ENCODE data around the gene ASTL. TPM values are rescaled to one million over a fixed set of nuclear protein-coding genes. Genes with fewer than 3 reads are reported as not detected.

The ASTL gene
- total RNA-seq, 2 experiments from 2014 or later: 0.49 TPM; not detected in 1

DNA sequence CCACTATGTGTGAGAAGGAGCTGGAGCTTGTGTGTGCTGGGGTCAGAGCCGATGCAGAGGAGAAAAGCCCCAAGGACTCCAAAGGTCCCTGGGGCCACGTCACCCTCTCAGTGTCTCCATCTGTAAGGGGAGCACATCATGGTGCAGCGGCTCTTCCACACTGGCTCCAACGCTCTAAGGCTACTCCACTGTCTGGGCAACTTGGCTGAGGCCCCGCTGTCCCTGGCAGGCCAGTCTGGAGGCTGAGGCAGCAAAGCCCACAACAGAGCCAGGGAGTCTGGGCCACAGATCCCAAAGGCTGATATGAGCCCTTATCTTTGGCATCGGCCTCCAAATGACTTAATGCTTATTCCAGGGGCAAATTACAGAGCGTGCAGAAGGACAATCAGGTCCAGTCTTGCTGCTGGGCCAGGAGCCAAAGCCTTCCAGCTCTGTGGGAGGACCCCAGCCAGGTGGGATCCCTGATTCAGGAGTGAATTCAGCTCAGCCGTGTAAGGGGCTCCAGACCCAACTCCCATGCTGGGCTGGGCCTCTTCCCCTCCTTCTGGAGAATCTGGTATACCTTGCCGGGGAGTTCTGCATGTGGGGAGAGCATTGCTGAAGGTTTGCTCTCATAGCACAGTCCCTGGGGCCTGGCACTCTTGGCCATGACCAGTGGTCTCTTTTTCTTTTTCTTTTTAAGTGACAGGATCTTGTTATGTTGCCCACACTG is 8.7 kb upstream of the ASTL start:
- Histone ChIP-seq H3K9me3 (ENCODE audit: low read length) (no peaks in the 10 kb centered on the region), H3K9me2 (ENCODE audit: insufficient read depth, low read length) (no peaks in the 10 kb centered on the region), H3K4me3 (ENCODE audit: low read depth, low read length, poor library complexity, severe bottlenecking) (peak overlapping the region; percentile 97), H2AFZ (ENCODE audit: low read length) (no peak overlapping the region; the same call in 1 of the 2 replicates), H3K4me1 (ENCODE audit: insufficient read depth, low read length, poor library complexity, severe bottlenecking) (peaks cover 82% of the 10 kb centered on the region), H3K4me2 (ENCODE audit: low read length) (peak overlapping the region; percentile 98), H3K79me2 (ENCODE audit: insufficient read depth, low read depth, low read length) (peaks cover 29% of the 10 kb centered on the region), H4K20me1 (ENCODE audit: insufficient read depth, low read length) (no peaks in the 10 kb centered on the region), H3K27ac (ENCODE audit: low read depth, low read length, poor library complexity, severe bottlenecking) (peak overlapping the region; percentile 97), H3K36me3 (ENCODE audit: insufficient read depth, low read length) (peaks cover 28% of the 10 kb centered on the region)
- BruUV-seq (replicated peaks): no TSS peak
- ChIA-PET POLR2A (interaction anchor here (0.6 to 3.1 kb wide), 11 partner anchors 9 to 96 kb away, joined by 3 to 10 read pairs (median 6); no protein-coding TSS in a partner anchor), CTCF (ENCODE audit: unreplicated experiment) (interaction anchor here (0.5 to 3.2 kb wide), 4 partner anchors 11 to 61 kb away, joined by 3 to 18 read pairs (median 8); no protein-coding TSS in a partner anchor)
- intact Hi-C loops (cut with micrococcal nuclease; ENCODE audit: unreplicated experiment): loop anchor here (1.0 kb wide), 1 partner anchor 16 kb away; no protein-coding TSS in a partner anchor
- no peak for DNase-seq (ENCODE audit: low spot score)
- TF ChIP-seq, protein P1, sequence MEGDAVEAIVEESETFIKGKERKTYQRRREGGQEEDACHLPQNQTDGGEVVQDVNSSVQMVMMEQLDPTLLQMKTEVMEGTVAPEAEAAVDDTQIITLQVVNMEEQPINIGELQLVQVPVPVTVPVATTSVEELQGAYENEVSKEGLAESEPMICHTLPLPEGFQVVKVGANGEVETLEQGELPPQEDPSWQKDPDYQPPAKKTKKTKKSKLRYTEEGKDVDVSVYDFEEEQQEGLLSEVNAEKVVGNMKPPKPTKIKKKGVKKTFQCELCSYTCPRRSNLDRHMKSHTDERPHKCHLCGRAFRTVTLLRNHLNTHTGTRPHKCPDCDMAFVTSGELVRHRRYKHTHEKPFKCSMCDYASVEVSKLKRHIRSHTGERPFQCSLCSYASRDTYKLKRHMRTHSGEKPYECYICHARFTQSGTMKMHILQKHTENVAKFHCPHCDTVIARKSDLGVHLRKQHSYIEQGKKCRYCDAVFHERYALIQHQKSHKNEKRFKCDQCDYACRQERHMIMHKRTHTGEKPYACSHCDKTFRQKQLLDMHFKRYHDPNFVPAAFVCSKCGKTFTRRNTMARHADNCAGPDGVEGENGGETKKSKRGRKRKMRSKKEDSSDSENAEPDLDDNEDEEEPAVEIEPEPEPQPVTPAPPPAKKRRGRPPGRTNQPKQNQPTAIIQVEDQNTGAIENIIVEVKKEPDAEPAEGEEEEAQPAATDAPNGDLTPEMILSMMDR (conservative IDR thresholded peaks at IDR 0.05; ENCODE audit: low read length): no peak
- no peak for TF ChIP-seq EZH2phosphoT487 (IDR thresholded peaks at IDR 0.05; ENCODE audit: borderline replicate concordance, low read depth, low read length)

- Histone ChIP-seq H2AFZ (ENCODE audit: low read length) (no peak overlapping the region), H4K20me1 (ENCODE audit: insufficient read depth, low read length) (no peaks in the 10 kb centered on the region), H3K27ac (ENCODE audit: low read depth, low read length, poor library complexity, severe bottlenecking) (peak overlapping the region; percentile 97), H3K79me2 (ENCODE audit: insufficient read depth, low read depth, low read length) (peaks cover 29% of the 10 kb centered on the region), H3K9me3 (ENCODE audit: low read length) (no peaks in the 10 kb centered on the region), H3K9me2 (ENCODE audit: insufficient read depth, low read length) (no peaks in the 10 kb centered on the region), H3K4me3 (ENCODE audit: low read depth, low read length, poor library complexity, severe bottlenecking) (peak overlapping the region; percentile 97), H3K4me1 (ENCODE audit: insufficient read depth, low read length, poor library complexity, severe bottlenecking) (peaks cover 78% of the 10 kb centered on the region), H3K36me3 (ENCODE audit: insufficient read depth, low read length) (peaks cover 33% of the 10 kb centered on the region), H3K4me2 (ENCODE audit: low read length) (peak overlapping the region; percentile 98)
- CTCF ChIA-PET (ENCODE audit: unreplicated experiment): interaction anchor here (1.0 to 3.2 kb wide), 3 partner anchors 12 to 28 kb away, joined by 6 to 18 read pairs (median 9); no protein-coding TSS in a partner anchor
- no TSS peak for BruUV-seq (replicated peaks)
- peak; percentile 92 for DNase-seq (ENCODE audit: low spot score)
- no peak for TF ChIP-seq EZH2phosphoT487 (IDR thresholded peaks at IDR 0.05; ENCODE audit: borderline replicate concordance, low read depth, low read length)
- TF ChIP-seq, protein P1 (conservative IDR thresholded peaks at IDR 0.05; ENCODE audit: low read length): no peak
- POLR2A ChIA-PET: interaction anchor here (0.6 to 3.1 kb wide), 7 partner anchors 9 to 62 kb away, joined by 3 to 10 read pairs (median 6); no protein-coding TSS in a partner anchor
- intact Hi-C loops (cut with micrococcal nuclease; ENCODE audit: unreplicated experiment): loop anchor here (1.0 kb wide), 1 partner anchor 17 kb away; no protein-coding TSS in a partner anchor
Measured at GRCh38 chr2:96146153-96146880, 8.0 kb upstream of the ASTL start.
